Uterus (tissue), 2 donors: Measurements from ENCODE around the gene OST4.
A peak's percentile ranks its signal among the peaks of the same experiment; 100 is the strongest.

Experiments
- POLR2A ChIP-seq, 2 donors: fragments of 450-650 bp; IDR thresholded peaks; one replicate each; pipeline ENCODE4 v1.6.1; 2016; ENCODE audit warnings: antibody characterized with exemption in 2 of 2, mild to moderate bottlenecking in 1 of 2, moderate library complexity in 1 of 2
- TF ChIP-seq, protein P1 (sequence below), 4 experiments: fragments of 200-600 bp in 2 of 4; fragments of 450-650 bp in 2 of 4; sonication (generic) in 2 of 4; IDR thresholded peaks; one replicate each; pipeline ENCODE4 v1.5.1; 2016 to 2019; ENCODE audit warnings: antibody characterized with exemption in 4 of 4, mild to moderate bottlenecking in 2 of 4, moderate library complexity in 1 of 4

GRCh38 chr2:27078267-27079194 lies 7.1 kb upstream of the OST4 start, which contains the start of gene EMILIN1:
- TF ChIP-seq, protein P1, sequence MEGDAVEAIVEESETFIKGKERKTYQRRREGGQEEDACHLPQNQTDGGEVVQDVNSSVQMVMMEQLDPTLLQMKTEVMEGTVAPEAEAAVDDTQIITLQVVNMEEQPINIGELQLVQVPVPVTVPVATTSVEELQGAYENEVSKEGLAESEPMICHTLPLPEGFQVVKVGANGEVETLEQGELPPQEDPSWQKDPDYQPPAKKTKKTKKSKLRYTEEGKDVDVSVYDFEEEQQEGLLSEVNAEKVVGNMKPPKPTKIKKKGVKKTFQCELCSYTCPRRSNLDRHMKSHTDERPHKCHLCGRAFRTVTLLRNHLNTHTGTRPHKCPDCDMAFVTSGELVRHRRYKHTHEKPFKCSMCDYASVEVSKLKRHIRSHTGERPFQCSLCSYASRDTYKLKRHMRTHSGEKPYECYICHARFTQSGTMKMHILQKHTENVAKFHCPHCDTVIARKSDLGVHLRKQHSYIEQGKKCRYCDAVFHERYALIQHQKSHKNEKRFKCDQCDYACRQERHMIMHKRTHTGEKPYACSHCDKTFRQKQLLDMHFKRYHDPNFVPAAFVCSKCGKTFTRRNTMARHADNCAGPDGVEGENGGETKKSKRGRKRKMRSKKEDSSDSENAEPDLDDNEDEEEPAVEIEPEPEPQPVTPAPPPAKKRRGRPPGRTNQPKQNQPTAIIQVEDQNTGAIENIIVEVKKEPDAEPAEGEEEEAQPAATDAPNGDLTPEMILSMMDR (IDR thresholded peaks at IDR 0.05), result peak in 1 of 4 experiments; percentile 17
- TF ChIP-seq POLR2A (IDR thresholded peaks at IDR 0.05), result peak; percentile 41 to 70
